ENCODE data around the gene NCOA1. TPM values are rescaled to one million over a fixed set of nuclear protein-coding genes. Genes with fewer than 3 reads are reported as not detected.

NCOA1 gene
- total RNA-seq, 1 experiment from 2014 or later = 11.6 TPM

GRCh38 chr2:24496959-24497358 lies 5.9 kb downstream of the NCOA1 start:
- H3F3A ChIP-seq (ENCODE audit: insufficient read depth, low read depth) = no peaks in the 10 kb centered on the region
- H3K36me3 ChIP-seq (ENCODE audit: low read depth) = no peaks in the 10 kb centered on the region
- DNase-seq = no peak
- no peak overlapping the region for H3K4me2 ChIP-seq
- H3K4me3 ChIP-seq = no peak overlapping the region
- CTCF ChIA-PET = no interaction called here
- H3K27me3 ChIP-seq (ENCODE audit: insufficient read depth, low read depth) = no peaks in the 10 kb centered on the region
- no peaks in the 10 kb centered on the region for H3K9me2 ChIP-seq (ENCODE audit: insufficient read depth)
- no peaks in the 10 kb centered on the region for H4K20me1 ChIP-seq (ENCODE audit: insufficient read depth)
- no peaks in the 10 kb centered on the region for H3K9me3 ChIP-seq (ENCODE audit: insufficient read depth, low read depth)
- BruUV-seq (replicated peaks) = no TSS peak
- H2AFZ ChIP-seq = no peak overlapping the region
- H3K79me2 ChIP-seq (ENCODE audit: low read depth) = peaks cover 44% of the 10 kb centered on the region
- peaks cover 19% of the 10 kb centered on the region; the same call in 1 of the 2 replicates for H3K4me1 ChIP-seq (replicated peaks; ENCODE audit: insufficient read depth)
- H3K27ac ChIP-seq = no peak overlapping the region
- intact Hi-C loops (cut with micrococcal nuclease; ENCODE audit: unreplicated experiment) = no loop called here
- POLR2A ChIA-PET (ENCODE audit: unreplicated experiment) = no interaction called here
- no peak for TF ChIP-seq CTCF (conservative IDR thresholded peaks at IDR 0.05)
- TF ChIP-seq EZH2 (IDR thresholded peaks at IDR 0.05; ENCODE audit: low read depth) = no peak

- Histone ChIP-seq H3K4me2 (no peak overlapping the region), H3K9me2 (ENCODE audit: insufficient read depth) (no peaks in the 10 kb centered on the region), H4K20me1 (ENCODE audit: insufficient read depth) (no peaks in the 10 kb centered on the region), H3K27me3 (ENCODE audit: insufficient read depth, low read depth) (no peaks in the 10 kb centered on the region), H3K9me3 (ENCODE audit: insufficient read depth, low read depth) (no peaks in the 10 kb centered on the region), H3K36me3 (ENCODE audit: low read depth) (no peaks in the 10 kb centered on the region), H3K4me1 (replicated peaks; ENCODE audit: insufficient read depth) (peaks cover 11% of the 10 kb centered on the region; the same call in 1 of the 2 replicates), H3K79me2 (ENCODE audit: low read depth) (peaks cover 40% of the 10 kb centered on the region), H3F3A (ENCODE audit: insufficient read depth, low read depth) (no peaks in the 10 kb centered on the region), H3K27ac (no peak overlapping the region), H2AFZ (no peak overlapping the region), H3K4me3 (no peak overlapping the region)
- no peak for TF ChIP-seq CTCF (conservative IDR thresholded peaks at IDR 0.05)
- TF ChIP-seq EZH2 (IDR thresholded peaks at IDR 0.05; ENCODE audit: low read depth) = no peak
- no peak for DNase-seq
- no TSS peak for BruUV-seq (replicated peaks)
- intact Hi-C loops (cut with micrococcal nuclease; ENCODE audit: unreplicated experiment) = no loop called here
- ChIA-PET CTCF (no interaction called here), POLR2A (ENCODE audit: unreplicated experiment) (no interaction called here)
Observed at GRCh38 chr2:24497685-24498084, 6.6 kb downstream of the NCOA1 start.

- Histone ChIP-seq H3K4me3 (no peak overlapping the region), H3K36me3 (ENCODE audit: low read depth) (no peaks in the 10 kb centered on the region), H3K79me2 (ENCODE audit: low read depth) (peaks cover 36% of the 10 kb centered on the region), H3K9me3 (ENCODE audit: insufficient read depth, low read depth) (no peaks in the 10 kb centered on the region), H3K4me2 (no peak overlapping the region), H3K27me3 (ENCODE audit: insufficient read depth, low read depth) (no peaks in the 10 kb centered on the region), H3F3A (ENCODE audit: insufficient read depth, low read depth) (no peaks in the 10 kb centered on the region), H4K20me1 (ENCODE audit: insufficient read depth) (no peaks in the 10 kb centered on the region), H2AFZ (no peak overlapping the region), H3K9me2 (ENCODE audit: insufficient read depth) (no peaks in the 10 kb centered on the region), H3K27ac (no peak overlapping the region), H3K4me1 (replicated peaks; ENCODE audit: insufficient read depth) (peaks cover 7% of the 10 kb centered on the region; the same call in 1 of the 2 replicates)
- no peak for TF ChIP-seq EZH2 (IDR thresholded peaks at IDR 0.05; ENCODE audit: low read depth)
- no peak for TF ChIP-seq CTCF (conservative IDR thresholded peaks at IDR 0.05)
- CTCF ChIA-PET = no interaction called here
- DNase-seq = no peak
- intact Hi-C loops (cut with micrococcal nuclease; ENCODE audit: unreplicated experiment) = no loop called here
- POLR2A ChIA-PET (ENCODE audit: unreplicated experiment) = no interaction called here
- BruUV-seq (replicated peaks) = no TSS peak
Observed at GRCh38 chr2:24498121-24498520, 7.1 kb downstream of the NCOA1 start.
